Transverse colon (tissue), 4 donors: ENCODE results near the gene OR2S2.

Experiments used
- CTCF ChIP-seq, 5 experiments: fragments of 200-600 bp in 3 of 5; fragments of 450-650 bp in 2 of 5; sonication (generic) in 3 of 5; IDR thresholded peaks; 1 replicate in 2 of 5; 2 replicates in 3 of 5; pipeline ENCODE4 v1.5.1; 2016 to 2017; ENCODE audit warnings: antibody characterized with exemption in 5 of 5, inconsistent platforms in 3 of 5, mild to moderate bottlenecking in 2 of 5, moderate library complexity in 1 of 5
- EP300 ChIP-seq: sonication (generic); formaldehyde crosslinking; IDR thresholded peaks from one replicate; pipeline ENCODE4 v1.6.1; 2017; ENCODE audit warnings: antibody characterized with exemption, low read depth
- POLR2A ChIP-seq: fragments of 450-650 bp; IDR thresholded peaks from one replicate; pipeline ENCODE4 v1.6.1; 2016; ENCODE audit warnings: antibody characterized with exemption, mild to moderate bottlenecking, moderate library complexity
- POLR2AphosphoS5 ChIP-seq, 3 donors: sonication (generic); formaldehyde crosslinking; IDR thresholded peaks; one replicate each; pipeline ENCODE4 v1.6.1; 2016; ENCODE audit warnings: antibody characterized with exemption in 3 of 3

GRCh38 chr9:35948451-35948850, 9.5 kb downstream of the OR2S2 start:
- TF ChIP-seq POLR2A (no peak), CTCF (IDR thresholded peaks at IDR 0.05) (no peak), POLR2AphosphoS5 (IDR thresholded peaks at IDR 0.05) (no peak), EP300 (no peak)
